ENCODE data around the gene FOXO3.
"Not testable (repeated sequence)": the region's sequence is repeated elsewhere in the genome, so short reads cannot be mapped to it uniquely, and the experiment has no call there.

FOXO3 gene

GRCh38 chr6:108665495-108666196 lies 104.9 kb downstream of the FOXO3 start:
- no peak for DNase-seq

GRCh38 chr6:108666656-108667260 lies 106.0 kb downstream of the FOXO3 start:
- no peak for DNase-seq

- no peak for DNase-seq
These were observed 107.3 kb downstream of the FOXO3 start for GRCh38 chr6:108667993-108668392.

DNA sequence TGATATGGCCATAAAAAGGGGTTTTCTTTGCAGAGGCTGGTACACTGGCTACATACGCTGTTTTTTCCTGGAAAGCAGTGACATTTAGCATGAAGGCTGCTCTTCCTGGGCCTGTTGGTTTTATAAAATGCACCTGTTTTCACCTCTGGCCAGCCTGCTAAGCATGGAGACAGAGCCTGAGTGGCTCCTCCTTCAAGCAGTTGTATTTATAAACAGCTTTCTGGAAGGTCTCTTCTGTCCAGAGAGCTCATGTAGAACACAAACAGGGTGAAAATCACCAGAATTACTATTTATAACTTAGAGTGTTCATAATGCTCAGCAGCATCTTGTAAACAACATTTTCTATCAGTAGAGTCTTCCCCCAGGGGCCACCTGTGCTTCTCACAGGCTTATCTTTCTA lies 109.0 kb downstream of the FOXO3 start:
- DNase-seq: no peak

DNA sequence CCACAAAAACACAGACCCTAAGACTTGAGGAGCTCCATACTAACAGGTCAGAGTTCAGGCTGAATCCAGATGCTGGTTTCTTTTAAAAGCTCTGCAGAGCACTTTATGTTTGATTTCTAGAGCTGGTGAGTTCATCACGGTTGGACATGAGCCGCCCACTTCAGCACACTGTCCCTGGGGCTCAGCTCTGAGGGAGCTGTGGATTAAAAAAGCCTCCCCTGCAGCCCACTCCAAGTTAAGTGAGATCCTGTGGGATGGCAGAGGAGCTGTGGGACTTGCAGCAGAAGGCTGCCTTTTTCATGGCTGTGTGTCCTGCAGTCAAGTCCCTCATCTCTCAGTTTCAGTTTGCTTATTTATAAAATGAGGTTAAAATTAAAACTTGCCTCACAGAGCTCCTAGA lies 110.5 kb downstream of the FOXO3 start:
- no peak for DNase-seq

DNA sequence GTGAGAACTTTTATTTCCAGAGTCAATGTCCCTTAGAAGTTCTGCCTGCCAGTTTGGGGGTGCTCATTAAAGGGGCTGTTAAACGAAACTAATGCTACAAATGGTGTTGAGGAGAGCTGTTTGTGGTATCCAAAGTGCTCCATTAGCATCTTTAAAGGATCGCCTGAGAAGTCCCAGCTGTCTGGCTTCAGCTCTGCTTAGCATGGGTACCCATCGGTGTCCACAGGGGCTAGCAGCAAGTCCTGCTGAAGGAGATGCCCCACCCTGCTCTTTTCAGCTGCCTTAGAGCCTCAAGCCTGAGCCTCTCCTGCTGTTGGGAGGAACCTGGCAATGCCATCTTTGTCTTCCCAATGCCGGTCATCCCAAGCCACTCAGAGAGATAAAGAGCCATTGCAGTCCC lies 111.1 kb downstream of the FOXO3 start:
- no peak for DNase-seq

GRCh38 chr6:108672641-108673040 lies 111.9 kb downstream of the FOXO3 start:
- no peak for DNase-seq

- DNase-seq: no peak
These were observed 112.4 kb downstream of the FOXO3 start for GRCh38 chr6:108673153-108673552.

DNA sequence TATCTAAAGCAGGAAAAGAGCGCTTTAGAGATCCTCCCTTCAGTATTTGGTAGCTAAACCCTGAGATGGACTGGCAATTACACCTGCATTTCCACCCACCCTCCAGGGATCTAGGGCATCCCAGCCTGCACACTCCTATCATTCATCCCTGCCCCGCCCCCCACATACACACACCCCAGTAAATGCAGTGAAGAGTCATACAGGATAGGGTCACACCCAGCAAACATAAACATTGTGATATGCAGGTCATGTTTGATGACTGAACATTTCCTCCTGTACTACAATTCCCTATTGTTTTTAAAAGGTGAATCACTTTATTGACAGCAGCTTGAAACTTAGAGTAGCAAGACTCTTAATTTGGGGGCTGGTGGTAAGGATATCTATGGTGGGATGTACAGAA lies 112.9 kb downstream of the FOXO3 start:
- no peak for DNase-seq

DNA sequence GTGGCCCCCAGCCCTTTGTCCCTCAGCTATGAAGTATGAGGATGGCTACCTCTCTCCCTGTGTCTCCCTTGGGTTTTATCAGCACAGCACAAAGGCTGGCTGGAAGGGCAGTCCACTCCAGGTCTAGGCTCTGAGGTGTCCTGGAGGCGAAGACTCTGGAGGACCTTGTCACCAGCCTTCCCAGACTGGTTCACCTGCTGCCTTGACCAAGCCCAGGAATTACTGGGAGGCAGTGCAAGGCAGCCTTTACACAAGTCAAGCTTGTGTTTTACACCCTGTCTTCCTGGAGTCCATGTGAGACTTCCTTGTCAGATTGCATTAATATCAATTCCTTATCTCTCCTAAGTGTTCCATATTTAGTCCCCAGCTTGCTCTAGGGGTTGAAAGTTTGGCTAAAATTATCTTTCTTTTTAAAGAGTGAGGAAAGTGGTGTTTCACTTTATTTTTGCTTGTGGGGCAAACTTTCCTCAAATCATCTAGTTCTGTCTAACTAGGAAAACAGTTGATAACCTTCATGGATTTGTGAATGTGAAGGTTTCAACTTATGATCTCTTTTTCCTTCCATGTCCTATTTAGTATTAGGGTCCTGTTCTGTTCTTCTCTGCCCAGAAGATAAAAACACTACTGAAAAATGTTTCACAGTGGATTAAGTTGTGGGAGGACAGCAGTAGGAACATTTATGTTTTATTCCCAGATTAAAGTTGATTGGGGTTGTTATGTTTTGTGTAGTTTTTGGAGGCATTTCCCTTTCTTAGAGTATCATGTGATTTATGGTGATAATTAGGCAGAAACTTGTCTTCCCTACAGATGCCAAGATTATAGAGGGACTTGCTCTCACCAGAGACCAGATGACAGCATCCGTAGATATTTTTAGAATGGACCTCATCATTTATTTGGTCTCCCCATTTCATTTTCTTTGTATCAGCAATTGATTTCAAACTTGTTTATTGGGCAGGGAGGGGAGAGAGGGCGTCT lies 114.8 kb downstream of the FOXO3 start:
- no peak for DNase-seq

- DNase-seq: no peak
These were observed 115.8 kb downstream of the FOXO3 start for GRCh38 chr6:108676555-108676954.

DNA sequence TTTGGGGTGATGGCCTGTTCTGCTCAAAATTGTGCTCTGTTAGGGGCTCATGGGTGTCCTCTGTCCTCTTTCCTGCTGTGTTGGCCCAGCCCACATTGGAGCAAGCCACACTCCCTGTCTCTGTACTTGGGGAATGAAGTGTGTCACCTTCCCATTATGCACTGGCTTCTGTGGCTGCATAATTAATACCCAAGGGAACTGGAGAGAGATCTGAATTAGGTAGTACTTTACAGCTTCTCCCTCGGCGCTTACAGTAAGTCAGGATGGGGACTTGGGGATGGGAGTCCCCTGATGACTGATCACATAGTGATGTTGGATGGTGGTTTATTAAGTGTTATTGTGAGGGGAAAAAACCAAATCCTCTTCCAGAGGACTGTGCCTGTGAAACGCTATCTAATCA lies 116.6 kb downstream of the FOXO3 start:
- DNase-seq: no peak

- no peak for DNase-seq
These were observed 117.2 kb downstream of the FOXO3 start for GRCh38 chr6:108677894-108678293.

- not testable (repeated sequence) for DNase-seq
These were observed 119.6 kb downstream of the FOXO3 start for GRCh38 chr6:108680314-108680713.

DNA sequence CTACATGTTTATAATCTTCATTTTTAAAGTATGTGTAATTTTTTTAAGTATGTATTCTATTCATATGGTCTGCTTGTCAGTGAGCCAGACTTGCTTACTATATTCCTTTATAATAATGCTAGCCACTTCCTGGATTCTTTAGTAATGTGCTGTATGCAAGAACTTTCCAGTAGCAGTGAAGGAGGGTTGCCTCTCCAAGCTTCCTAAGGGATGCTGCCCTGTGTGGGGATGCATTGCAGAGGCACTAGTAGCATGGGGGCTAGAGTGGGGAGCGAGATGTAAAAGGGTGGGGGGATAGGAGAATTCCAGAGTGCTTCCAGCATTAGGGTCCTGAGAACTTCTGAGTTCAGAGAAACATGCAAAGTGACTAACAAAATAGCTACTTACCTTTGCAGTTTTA lies 121.0 kb downstream of the FOXO3 start:
- DNase-seq: not testable (repeated sequence)

GRCh38 chr6:108682383-108683119 lies 121.8 kb downstream of the FOXO3 start:
- DNase-seq: not testable (repeated sequence)

DNA sequence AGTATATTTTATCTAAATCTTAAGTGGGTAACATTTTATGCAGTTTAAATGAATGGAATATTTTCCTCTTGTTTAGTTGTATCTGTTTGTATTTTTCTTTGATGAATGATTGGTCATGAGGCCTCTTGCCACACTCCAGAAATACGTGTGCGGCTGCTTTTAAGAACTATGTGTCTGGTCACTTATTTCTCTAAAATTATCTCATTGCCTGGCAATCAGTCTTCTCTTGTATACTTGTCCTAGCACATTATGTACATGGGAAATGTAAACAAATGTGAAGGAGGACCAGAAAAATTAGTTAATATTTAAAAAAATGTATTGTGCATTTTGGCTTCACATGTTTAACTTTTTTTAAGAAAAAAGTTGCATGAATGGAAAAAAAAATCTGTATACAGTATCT lies 123.3 kb downstream of the FOXO3 start:
- DNase-seq: not testable (repeated sequence)

- DNase-seq: no peak
These were observed 124.1 kb downstream of the FOXO3 start for GRCh38 chr6:108684771-108685329.

DNA sequence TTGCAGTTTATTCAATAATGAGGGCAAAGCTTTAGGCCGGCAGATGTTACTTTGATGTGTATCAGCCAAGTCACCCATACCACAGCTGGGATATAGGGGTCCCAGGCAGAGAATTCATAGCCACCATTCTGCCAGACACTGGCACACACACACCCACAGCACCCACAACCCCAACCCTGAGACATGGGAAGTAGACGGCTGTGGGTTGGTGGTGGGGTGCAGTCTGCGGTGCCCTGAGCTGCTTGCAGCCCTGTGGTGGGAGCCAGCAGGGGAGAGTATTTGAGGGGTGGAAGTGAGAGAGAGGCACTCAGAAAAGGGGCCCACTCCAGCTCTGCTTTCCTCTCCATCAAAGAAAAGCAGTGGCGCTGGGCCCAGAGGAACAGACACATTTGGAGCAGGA lies 125.3 kb downstream of the FOXO3 start:
- no peak for DNase-seq

GRCh38 chr6:108686896-108687295 lies 126.2 kb downstream of the FOXO3 start:
- DNase-seq: no peak

GRCh38 chr6:108687921-108688320 lies 127.2 kb downstream of the FOXO3 start:
- DNase-seq: no peak

All from activated effector memory CD4-positive, alpha-beta T cell treated with anti-CD3 and anti-CD28 coated beads, Interleukin-2, amount 50 U/mL, for 16 hours (primary cell).